HG02840 (cell line): Measurements from ENCODE around the gene WDR59.
"Not testable (repeated sequence)": the region's sequence is repeated elsewhere in the genome, so short reads cannot be mapped to it uniquely, and the experiment has no call there.

ENCODE experiments used
- ATAC-seq: cut with Tn5 transposase; IDR thresholded peaks from one replicate; pipeline ENCODE4 v1.9.1; 2021; ENCODE audit warnings: mild to moderate bottlenecking, moderate library complexity, moderate number of reproducible peaks; ENCODE audit not compliant: unreplicated experiment, low FRiP score

The WDR59 gene

GRCh38 chr16:74909665-74910064, 75.3 kb downstream of the WDR59 start:
- ATAC-seq = no peak

GRCh38 chr16:74908759-74909158, 76.2 kb downstream of the WDR59 start:
- not testable (repeated sequence) for ATAC-seq

DNA sequence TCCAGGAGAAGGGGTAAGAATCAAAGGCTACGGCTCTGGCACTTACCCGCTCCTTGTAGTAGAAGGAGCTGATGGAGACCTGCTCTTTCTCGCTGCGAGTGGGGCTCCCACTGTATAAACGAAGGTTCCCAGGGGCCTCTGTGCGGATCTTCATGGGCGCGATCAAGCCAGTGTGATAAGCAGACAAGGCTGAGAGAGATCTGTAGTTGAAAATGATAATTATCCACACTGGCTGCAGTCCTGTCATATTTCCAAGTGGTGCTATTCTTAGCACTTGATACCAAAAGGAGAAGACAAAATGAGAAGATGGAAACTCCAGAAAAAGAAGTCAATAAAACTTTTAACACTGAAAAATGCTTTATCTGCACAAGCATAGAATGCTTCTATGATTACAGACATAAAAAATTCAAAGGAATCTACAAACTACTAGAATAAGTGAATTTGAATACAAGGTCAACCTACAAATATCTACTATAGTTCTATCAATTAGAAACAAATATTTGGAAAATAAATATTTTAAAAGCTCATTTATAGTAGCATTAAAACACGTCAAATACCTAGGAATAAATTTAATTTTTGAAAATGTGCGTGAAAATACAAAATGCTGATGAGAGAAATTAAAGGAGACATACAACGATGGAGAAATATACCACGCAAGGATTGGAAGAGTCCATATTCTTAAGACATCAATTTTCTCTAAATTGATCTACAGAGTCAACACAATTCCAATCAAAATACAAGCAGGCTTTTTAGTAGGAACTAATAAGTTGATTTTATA, 80.8 kb downstream of the WDR59 start:
- no peak for ATAC-seq

DNA sequence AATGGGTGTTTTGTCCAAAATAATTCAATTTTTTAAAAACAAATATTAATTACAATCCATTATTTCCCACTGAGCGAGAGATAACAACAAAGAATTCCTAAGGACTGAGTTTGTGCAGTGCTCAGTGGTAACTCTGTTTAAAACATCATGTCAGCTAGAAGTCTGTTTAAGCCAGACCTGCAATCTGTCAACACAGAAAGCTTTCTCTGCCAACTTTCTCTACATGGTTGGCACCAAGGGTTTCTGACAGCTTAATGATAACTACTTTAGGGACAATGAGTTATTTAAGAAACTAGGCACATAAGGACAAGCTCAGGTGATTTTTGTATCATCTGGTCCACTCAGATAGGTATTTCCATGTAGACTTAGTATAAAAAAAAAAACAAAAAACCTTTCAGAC, 81.8 kb downstream of the WDR59 start:
- ATAC-seq = no peak

DNA sequence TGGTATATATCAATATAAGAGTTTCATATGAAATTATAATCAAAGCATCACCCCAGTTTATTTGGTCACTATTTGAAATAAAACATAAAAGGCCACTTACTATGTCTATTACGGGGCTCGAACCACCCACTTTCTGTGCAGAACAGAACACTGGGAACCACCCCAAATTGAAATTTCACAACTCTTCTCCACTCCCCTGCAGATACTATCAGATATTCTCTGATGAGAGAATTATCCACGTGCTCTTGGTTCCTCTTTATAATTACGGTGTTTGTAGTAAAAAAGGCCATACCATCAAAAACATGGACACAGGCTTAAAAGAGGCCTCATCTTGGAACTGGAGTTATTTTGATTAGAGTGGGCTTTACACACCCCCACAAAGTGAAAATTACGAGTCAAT, 82.8 kb downstream of the WDR59 start:
- ATAC-seq = no peak

GRCh38 chr16:74901606-74902005, 83.3 kb downstream of the WDR59 start:
- no peak for ATAC-seq

DNA sequence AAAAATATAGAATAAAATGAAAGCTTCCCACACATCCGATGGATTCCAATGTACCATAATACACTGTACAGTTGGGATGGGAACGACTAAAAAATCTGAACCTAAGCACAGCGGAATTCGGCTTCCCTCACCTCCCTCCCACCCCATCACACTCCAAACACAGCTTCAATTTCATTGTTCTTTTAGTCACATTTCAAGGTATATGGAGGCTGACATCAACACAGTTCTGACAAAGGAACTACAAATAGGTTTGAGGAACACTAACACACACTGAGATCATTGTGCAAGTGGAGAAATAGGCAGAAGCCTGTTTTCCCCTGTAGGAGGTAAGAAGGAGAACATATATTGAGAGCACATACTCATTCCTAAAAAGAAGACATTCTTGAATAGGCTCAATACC, 85.1 kb downstream of the WDR59 start:
- no peak for ATAC-seq

DNA sequence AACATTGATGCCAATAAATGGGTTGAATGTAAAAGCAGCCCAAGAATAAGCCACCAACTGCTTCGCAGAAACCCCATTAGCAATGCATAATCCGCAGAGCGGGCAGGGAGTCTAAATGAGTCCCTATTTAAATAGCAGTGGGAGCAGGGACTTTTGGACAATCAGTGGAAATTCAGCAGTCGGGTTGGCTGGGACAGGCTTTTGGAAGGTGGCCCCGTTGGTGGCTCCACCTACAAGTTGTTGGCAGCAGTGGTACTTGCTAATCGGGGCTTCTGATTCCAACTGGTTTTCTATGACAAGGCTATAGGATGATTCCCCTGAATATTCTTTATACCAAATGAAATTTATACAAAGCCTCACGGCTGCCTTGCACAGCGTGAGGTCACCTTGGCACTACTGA, 86.3 kb downstream of the WDR59 start:
- no peak for ATAC-seq

DNA sequence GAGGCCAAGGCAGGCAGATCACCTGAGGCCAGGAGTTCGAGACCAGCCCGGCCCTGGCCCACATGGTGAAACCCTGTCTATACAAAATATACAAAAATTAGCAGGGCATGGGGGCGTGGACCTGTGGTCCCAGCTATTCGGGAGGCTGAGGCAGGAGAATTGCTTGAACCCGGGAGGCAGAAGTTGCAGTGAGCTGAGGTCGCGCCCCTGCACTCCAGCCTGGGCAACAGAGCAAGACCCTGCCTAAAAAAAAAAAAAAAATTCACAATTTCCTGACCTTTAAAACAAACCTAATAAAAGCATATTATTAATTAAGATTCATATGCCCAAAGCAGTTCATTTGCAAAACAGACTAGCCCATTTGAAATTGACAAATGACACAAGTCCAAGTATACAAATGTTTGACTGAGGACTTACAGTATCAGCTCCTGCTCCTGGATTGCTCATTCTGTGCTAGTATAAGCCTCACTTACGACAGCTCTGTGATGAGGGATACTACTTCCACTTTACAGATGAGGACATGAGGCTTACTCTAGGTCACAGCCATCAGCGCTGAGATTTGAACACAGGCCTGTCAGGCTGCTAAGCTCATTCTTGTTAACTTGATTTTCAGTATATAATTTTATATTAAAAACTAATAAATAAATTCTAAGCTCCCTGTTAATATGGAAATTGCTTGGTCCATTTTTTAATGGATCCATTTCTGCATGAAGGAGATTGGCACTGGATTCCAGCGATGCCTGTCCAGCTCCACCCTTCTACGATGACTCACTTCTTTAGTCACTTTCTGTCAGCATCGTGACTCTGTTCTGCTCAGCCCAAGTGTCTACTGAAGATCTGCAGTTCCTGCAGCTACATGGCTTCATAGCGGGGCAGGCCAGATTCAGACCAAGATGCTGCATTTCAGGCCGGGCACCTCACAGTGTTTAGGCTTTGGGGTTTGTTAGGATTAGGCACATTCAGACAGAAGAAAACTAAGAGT, 88.2 kb downstream of the WDR59 start:
- ATAC-seq = no peak

- ATAC-seq = no peak
These were observed 91.4 kb downstream of the WDR59 start for GRCh38 chr16:74893541-74893940.

DNA sequence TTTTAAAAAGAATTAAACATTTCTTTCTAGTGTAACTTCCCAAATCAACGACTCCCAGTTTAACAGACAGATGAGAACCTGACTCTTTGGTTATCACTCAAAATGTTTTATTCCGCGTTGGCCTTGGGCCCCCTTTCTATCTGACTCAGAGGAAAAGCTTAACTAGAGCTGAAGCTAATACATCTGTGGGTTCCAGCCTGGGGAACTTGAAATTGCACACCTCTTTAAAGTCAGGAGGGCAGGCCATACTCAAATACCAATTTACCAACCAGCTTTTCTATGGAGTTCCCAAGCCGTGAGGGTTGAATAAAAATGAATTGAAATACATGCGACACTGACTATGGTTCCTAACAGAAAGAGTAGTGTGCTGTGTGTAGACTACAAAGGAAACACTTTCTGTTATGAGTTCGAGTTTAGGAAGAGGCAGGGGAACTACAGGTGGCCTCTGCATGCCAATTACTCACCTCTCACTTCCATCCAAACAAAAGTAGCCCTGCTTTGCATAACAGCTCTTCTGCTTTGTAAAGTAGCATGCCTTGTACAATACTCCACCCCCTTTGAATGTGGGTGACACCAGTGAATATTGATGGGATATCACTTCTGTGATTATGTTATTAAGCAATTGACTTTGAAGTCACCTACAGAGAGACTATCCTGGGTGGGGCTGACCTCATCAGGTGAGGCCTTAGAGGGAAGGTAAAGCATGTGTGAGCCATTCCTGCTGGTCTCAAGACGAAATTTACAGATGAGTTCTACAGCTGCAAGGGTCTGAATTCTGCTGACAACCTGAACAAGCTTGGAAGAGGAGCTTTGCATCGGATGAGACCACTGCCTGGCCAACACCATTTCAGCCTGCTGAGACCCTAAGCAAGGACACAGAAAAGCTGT, 92.1 kb downstream of the WDR59 start:
- no peak for ATAC-seq

DNA sequence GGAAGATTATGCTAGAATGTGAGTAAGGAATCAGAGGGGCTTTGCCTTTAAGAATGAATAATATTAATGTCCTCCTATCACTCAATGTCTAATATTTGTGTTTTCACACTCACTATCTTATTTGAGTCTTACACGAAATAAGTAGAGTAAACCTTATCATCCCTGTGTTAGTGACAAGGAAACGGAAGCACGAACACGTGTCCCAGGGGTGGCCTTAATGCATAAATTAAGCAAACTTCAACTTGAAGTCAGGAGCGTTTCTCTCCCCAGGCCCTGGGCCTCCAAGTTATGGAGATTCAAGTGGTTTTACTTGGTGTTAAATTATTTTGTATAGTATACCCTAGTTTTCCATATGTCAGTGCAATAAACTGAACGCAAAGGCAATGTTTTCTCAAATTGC, 96.0 kb downstream of the WDR59 start:
- no peak for ATAC-seq

DNA sequence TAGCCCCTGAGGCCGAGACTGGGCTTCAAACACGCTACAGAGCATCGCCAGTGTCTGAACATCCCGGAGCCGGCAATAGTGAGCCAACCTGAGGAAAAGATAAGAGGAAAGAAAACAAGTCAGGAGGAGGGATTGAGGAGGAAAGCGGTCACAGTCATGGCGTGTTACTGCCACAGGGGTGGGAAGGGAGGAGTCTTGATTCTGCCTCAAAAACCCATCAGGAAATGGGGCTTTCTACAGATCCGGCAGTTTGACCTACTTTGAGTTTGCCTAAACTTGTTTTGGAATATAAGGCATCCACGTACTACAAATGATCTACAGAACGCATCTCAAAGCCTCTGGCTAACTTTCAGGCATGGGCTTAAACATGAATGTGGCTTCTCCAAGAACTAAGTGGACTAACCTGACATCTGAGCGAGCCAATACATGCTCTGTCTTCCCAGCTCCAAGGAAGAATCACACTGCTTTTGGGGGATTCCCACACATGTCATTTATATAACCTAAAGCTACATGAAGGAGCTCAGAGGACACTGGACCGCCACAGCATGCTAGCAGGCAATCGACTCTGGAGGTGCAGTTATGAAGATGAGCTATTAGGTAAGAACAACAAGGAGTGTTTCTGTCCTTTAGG, 96.6 kb downstream of the WDR59 start:
- ATAC-seq = no peak

DNA sequence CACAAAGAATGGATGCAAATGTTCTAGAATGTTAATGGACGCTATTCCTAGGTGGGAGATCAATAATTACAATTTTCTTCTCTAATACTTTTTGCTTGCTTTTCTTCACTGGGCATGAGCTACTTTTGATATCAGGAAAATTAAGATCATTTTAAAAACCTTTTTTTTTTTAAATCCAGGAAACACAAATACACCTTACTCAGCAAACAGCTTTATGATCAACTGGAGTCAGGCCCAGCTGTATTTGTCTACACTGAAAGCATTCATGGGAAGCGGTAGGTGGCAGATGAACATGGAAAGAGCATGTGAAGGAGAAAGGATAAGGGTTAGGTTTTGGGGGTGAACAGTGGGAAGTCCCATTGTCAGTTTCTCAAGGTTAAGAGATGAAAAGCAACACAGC, 97.8 kb downstream of the WDR59 start:
- no peak for ATAC-seq

DNA sequence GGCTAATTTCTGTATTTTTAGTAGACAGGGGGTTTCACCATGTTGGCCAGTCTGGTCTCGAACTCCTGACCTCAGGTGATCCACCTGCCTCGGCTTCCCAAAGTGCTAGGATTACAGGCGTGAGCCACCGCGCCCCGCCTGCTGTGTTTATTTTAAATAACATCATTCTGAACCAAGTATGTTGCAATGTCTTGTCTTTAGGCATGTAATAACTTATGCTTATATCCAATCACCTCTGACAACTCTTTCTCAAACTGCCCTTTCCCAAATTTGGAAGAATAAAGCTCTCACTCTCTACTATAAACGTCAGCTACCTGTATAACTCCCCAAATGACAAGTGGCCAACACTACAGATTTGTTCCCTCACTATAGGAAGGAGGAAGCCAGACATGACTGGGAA, 107.2 kb downstream of the WDR59 start:
- no peak for ATAC-seq

DNA sequence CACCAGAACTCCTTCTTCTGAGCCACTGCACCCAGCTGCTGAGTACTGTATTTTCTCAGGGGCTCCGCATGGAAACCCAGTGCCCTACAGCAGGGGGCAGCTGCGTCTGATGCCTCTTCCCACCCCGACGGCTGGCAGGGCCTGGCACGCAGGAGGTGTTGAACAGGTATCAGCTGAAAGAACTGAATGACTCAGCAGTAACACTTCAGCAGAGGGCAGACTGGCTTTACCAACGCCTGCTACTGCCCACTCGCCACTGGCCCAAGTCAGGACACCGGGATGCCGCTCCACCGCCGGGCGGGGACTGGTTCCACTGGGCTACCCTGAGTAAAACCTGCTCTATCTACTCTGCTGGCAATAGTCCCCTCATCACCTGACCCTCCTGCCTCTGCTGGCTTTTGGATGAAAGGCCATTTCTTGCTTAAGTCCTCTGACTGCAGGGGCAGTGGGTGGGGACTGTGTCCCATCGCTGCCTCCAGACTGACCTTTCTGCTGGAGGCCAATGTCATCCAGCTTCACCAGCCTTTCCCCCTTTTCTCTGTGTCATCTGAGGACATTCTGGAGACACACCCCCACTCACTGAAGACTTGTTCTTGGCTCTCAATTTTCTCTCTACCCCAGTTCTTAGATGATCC, 109.9 kb downstream of the WDR59 start:
- ATAC-seq = no peak

DNA sequence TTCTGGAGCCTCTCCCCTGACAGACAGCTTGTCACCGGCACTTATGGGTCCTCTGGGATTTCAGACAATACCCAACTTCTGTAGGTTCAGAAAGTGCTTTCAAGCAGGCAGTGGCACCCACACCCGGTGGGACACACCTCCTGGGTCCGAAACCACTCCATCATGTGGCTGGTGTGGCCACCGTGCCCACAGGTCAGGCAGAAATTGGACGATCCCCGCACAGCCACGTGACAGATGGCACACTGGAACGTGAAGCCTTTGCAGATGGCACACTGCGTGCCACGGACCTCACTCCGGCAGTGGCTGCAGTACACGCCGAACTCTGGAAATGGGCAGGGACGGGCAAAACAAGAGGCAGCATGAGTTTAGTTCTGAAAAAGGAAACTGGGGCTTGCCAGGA, 110.8 kb downstream of the WDR59 start:
- ATAC-seq = no peak

- ATAC-seq = no peak
These were observed 112.6 kb downstream of the WDR59 start for GRCh38 chr16:74872302-74872701.

- ATAC-seq = no peak
These were observed 113.3 kb downstream of the WDR59 start for GRCh38 chr16:74871608-74872007.

DNA sequence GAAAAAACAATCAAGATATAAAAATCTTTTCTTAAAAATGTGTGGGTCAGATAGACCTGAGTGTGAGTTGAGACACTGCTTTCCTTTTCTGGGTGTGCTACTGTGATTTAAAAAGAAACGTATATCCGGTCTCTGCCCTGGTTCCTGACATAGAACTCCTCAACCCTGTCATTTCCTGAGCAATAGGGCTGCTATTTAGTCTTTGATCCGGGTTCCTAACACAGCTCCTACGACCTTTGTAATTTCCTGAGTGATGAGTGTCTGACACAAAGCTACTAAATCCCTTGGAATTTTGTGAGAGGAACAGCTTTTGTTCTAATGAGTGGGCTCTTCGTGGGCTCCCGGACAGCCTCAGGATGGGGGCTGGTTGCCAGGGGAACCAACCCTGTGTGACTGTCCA, 116.4 kb downstream of the WDR59 start:
- no peak for ATAC-seq
